Right forelimb (tissue), 1 donor: ENCODE results near the gene COL26A1.

Experiments
- DNase-seq: peaks from one replicate; pipeline ENCODE4 v3.0.0-alpha.2; 2018

The COL26A1 gene

GRCh38 chr7:101582971-101583370, 220.3 kb downstream of the COL26A1 start:
- DNase-seq: peak; percentile 13

GRCh38 chr7:101586078-101586905, 223.6 kb downstream of the COL26A1 start:
- DNase-seq: no peak

- no peak for DNase-seq
Measured at GRCh38 chr7:101586906-101587677, 224.4 kb downstream of the COL26A1 start.

- no peak for DNase-seq
Measured at GRCh38 chr7:101588131-101588935, 225.7 kb downstream of the COL26A1 start.

GRCh38 chr7:101589052-101589451, 226.4 kb downstream of the COL26A1 start:
- no peak for DNase-seq

- no peak for DNase-seq
Measured at GRCh38 chr7:101589976-101590662, 227.4 kb downstream of the COL26A1 start.

- DNase-seq: no peak
Measured at GRCh38 chr7:101590663-101591435, 228.2 kb downstream of the COL26A1 start.

GRCh38 chr7:101591504-101591903, 228.8 kb downstream of the COL26A1 start:
- DNase-seq: no peak

- no peak for DNase-seq
Measured at GRCh38 chr7:101593556-101593955, 230.9 kb downstream of the COL26A1 start.

GRCh38 chr7:101594790-101595189, 232.1 kb downstream of the COL26A1 start:
- DNase-seq: no peak

GRCh38 chr7:101595246-101595645, 232.6 kb downstream of the COL26A1 start:
- no peak for DNase-seq

GRCh38 chr7:101595766-101596537, 233.3 kb downstream of the COL26A1 start:
- peak; percentile 9 for DNase-seq

- no peak for DNase-seq
Measured at GRCh38 chr7:101596898-101597297, 234.2 kb downstream of the COL26A1 start.

GRCh38 chr7:101597941-101598340, 235.3 kb downstream of the COL26A1 start:
- DNase-seq: no peak

- DNase-seq: peak; percentile 76
Measured at GRCh38 chr7:101598422-101598985, 235.8 kb downstream of the COL26A1 start.

- no peak for DNase-seq
Measured at GRCh38 chr7:101598986-101599771, 236.5 kb downstream of the COL26A1 start.

GRCh38 chr7:101599787-101600186, 237.1 kb downstream of the COL26A1 start:
- no peak for DNase-seq

- DNase-seq: no peak
Measured at GRCh38 chr7:101602082-101602481, 239.4 kb downstream of the COL26A1 start.

- DNase-seq: peak; percentile 89
Measured at GRCh38 chr7:101602484-101603241, 240.0 kb downstream of the COL26A1 start.
